ENCODE results near the gene MMP21. TPM values are rescaled to one million over a fixed set of nuclear protein-coding genes. Genes with fewer than 3 reads are reported as not detected.

MMP21 gene
- total and polyA plus RNA-seq, 2 experiments from 2014 or later: not detected

- Mint-ChIP-seq H3K4me1 (no peaks in the 10 kb centered on the region; the same call in 2 of the 3 replicates), H3K36me3 (ENCODE audit: low read depth) (no peaks in the 10 kb centered on the region; the same call in 2 of the 3 replicates), H3K9me3 (peaks cover 5% of the 10 kb centered on the region; the same call in 2 of the 3 replicates), H3K4me3 (no peak overlapping the region), H3K27ac (no peak overlapping the region), H3K27me3 (ENCODE audit: insufficient read depth, low read depth, poor library complexity) (peaks cover 3% of the 10 kb centered on the region)
- no peak for TF ChIP-seq JUNB (IDR thresholded peaks at IDR 0.05; ENCODE audit: unreplicated experiment)
- no peak for TF ChIP-seq REST (IDR thresholded peaks at IDR 0.05; ENCODE audit: unreplicated experiment)
- TF ChIP-seq ZNF114 (CRISPR knock-in tag; IDR thresholded peaks at IDR 0.05): no peak
- TF ChIP-seq ETS1 (IDR thresholded peaks at IDR 0.05): no peak
- TF ChIP-seq STAT1 (IDR thresholded peaks at IDR 0.05; ENCODE audit: unreplicated experiment): no peak
- no peak for TF ChIP-seq POLR2AphosphoS5 (IDR thresholded peaks at IDR 0.05; ENCODE audit: low read depth)
- TF ChIP-seq ZNF462 (CRISPR knock-in tag; IDR thresholded peaks at IDR 0.05): no peak
- TF ChIP-seq EZH2phosphoT487 (IDR thresholded peaks at IDR 0.05; ENCODE audit: unreplicated experiment): no peak
- no peak for TF ChIP-seq EZH2 (IDR thresholded peaks at IDR 0.05; ENCODE audit: low read depth, unreplicated experiment)
- TF ChIP-seq ZNF331 (CRISPR knock-in tag; IDR thresholded peaks at IDR 0.05; ENCODE audit: low read depth): no peak
- no peak for TF ChIP-seq CTCF (conservative IDR thresholded peaks at IDR 0.05; ENCODE audit: low read depth in 2 of 2)
- TF ChIP-seq NANOG (IDR thresholded peaks at IDR 0.05; ENCODE audit: borderline replicate concordance): no peak
- no peak for TF ChIP-seq CREB1 (CRISPR knock-in tag; IDR thresholded peaks at IDR 0.05; ENCODE audit: low read depth)
- Histone ChIP-seq H3K9me2 (ENCODE audit: insufficient read depth) (no peaks in the 10 kb centered on the region), H3K79me2 (replicated peaks; ENCODE audit: insufficient read depth) (no peaks in the 10 kb centered on the region), H3K4me1 (ENCODE audit: insufficient read depth) (no peaks in the 10 kb centered on the region), H2AFZ (no peak overlapping the region), H4K20me1 (replicated peaks; ENCODE audit: insufficient read depth) (no peaks in the 10 kb centered on the region), H3K4me3 (no peak overlapping the region), H3K4me2 (no peak overlapping the region), H3K36me3 (ENCODE audit: insufficient read depth) (no peaks in the 10 kb centered on the region), H3K27me3 (ENCODE audit: insufficient read depth) (no peaks in the 10 kb centered on the region), H3F3A (replicated peaks; ENCODE audit: low read depth) (no peaks in the 10 kb centered on the region), H3K27ac (ENCODE audit: low read depth) (no peak overlapping the region)
- no peak for ATAC-seq
- DNase-seq (ENCODE audit: low spot score): no peak
Measured at GRCh38 chr10:125782054-125782453, 6.4 kb upstream of the MMP21 start.
